GM13976 (cell line): ENCODE measurements around the gene GPR37.

Experiments
- DNase-seq: peaks from one replicate; pipeline ENCODE4 v3.0.0; 2012; ENCODE audit warnings: low spot score
- in situ Hi-C: fragments of 300-500 bp; cut with MboI; formaldehyde crosslinking; loops from one replicate; pipeline ENCODE4 v1.12.0; 2022; ENCODE audit warnings: low sequenced_read_pairs, mixed read lengths, inconsistent platforms; ENCODE audit not compliant: unreplicated experiment
- TF ChIP-seq, protein P1 (sequence below): IDR thresholded peaks from 2 replicates; pipeline ENCODE4 v1.5.1; 2012; ENCODE audit warnings: borderline replicate concordance, mild to moderate bottlenecking; ENCODE audit not compliant: insufficient read depth; ENCODE audit errors: extremely low read depth, missing control alignments, control extremely low read depth

Gene GPR37

GRCh38 chr7:124801330-124801895, 35.8 kb upstream of the GPR37 start:
- TF ChIP-seq, protein P1, sequence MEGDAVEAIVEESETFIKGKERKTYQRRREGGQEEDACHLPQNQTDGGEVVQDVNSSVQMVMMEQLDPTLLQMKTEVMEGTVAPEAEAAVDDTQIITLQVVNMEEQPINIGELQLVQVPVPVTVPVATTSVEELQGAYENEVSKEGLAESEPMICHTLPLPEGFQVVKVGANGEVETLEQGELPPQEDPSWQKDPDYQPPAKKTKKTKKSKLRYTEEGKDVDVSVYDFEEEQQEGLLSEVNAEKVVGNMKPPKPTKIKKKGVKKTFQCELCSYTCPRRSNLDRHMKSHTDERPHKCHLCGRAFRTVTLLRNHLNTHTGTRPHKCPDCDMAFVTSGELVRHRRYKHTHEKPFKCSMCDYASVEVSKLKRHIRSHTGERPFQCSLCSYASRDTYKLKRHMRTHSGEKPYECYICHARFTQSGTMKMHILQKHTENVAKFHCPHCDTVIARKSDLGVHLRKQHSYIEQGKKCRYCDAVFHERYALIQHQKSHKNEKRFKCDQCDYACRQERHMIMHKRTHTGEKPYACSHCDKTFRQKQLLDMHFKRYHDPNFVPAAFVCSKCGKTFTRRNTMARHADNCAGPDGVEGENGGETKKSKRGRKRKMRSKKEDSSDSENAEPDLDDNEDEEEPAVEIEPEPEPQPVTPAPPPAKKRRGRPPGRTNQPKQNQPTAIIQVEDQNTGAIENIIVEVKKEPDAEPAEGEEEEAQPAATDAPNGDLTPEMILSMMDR, result no peak
- in situ Hi-C loops, result no loop called here

GRCh38 chr7:124800386-124800785, 34.8 kb upstream of the GPR37 start:
- in situ Hi-C loops, result no loop called here

More at GRCh38 chr7:124801330-124801895, 35.8 kb upstream of the GPR37 start:
- DNase-seq, result no peak

DNA sequence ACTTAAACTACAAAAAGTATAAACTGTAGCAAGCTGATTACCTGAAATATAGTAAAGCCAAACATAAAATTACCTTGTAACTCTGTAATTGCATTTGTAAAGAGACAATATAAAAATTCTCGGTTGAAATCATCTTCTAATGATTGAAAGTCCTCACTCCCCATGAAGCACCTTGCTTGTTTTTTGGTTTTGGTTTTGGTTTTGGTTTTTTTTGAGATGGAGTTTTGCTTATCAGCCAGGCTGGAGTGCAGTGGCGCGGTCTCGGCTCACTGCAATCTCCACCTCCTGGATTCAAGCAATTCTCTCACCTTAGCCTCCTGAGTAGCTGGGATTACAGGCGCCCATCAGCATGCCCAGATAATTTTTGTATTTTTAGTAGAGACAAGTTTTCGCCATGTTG, 33.9 kb upstream of the GPR37 start:
- TF ChIP-seq, protein P1, result no peak
- in situ Hi-C loops, result loop anchor here (25.0 kb wide), 1 partner anchor 637 kb away; no protein-coding TSS in a partner anchor
- DNase-seq, result no peak

More at GRCh38 chr7:124800386-124800785, 34.8 kb upstream of the GPR37 start:
- TF ChIP-seq, protein P1, result no peak
- no peak for DNase-seq

GRCh38 chr7:124796771-124797170, 31.2 kb upstream of the GPR37 start:
- TF ChIP-seq, protein P1, result no peak
- in situ Hi-C loops, result loop anchor here (25.0 kb wide), 1 partner anchor 634 kb away; no protein-coding TSS in a partner anchor
- no peak for DNase-seq

DNA sequence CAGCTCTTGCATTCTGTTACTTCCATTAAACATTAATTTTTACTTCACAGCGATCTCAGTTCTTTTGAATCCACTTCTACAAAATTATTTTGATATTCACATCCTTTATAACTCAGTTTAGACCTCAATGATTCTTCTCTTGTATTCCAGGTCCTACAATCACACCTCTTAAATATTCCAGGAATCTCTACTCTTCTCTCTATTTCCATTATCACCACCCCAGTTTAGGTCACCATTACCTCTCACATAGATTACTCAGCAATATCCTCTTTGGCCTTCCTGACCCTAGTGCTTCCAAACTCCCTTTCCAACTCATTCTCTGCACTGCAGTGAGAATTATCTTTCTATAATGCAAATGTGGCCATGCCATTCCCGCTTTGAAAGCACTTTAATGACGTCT, 27.1 kb upstream of the GPR37 start:
- TF ChIP-seq, protein P1, result no peak
- in situ Hi-C loops, result loop anchor here (25.0 kb wide), 1 partner anchor 630 kb away; no protein-coding TSS in a partner anchor
- no peak for DNase-seq

DNA sequence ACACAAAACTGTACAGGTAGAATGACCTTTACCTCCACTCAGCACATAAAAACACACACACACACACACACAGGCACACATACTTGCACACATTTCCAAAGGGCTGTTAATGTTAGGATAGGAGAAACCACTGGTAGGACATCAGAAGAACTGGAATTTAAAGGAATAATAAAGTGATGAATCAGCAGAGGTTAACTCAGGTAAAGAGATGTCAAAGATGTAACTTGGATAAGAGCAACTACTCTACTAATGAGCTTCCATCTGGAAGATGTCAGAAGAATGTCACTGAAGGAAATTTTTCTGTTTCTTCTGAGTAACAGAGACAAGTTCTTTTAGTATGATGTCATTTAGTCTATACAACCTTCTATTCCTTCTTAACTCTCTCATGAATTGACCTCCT, 26.4 kb upstream of the GPR37 start:
- TF ChIP-seq, protein P1, result no peak
- in situ Hi-C loops, result loop anchor here (25.0 kb wide), 1 partner anchor 630 kb away; no protein-coding TSS in a partner anchor
- no peak for DNase-seq
